ENCODE measurements around the gene MICU1.

GRCh38 chr10:72351479-72351878 is 274.4 kb downstream of the MICU1 start:
- TF ChIP-seq, protein P1, sequence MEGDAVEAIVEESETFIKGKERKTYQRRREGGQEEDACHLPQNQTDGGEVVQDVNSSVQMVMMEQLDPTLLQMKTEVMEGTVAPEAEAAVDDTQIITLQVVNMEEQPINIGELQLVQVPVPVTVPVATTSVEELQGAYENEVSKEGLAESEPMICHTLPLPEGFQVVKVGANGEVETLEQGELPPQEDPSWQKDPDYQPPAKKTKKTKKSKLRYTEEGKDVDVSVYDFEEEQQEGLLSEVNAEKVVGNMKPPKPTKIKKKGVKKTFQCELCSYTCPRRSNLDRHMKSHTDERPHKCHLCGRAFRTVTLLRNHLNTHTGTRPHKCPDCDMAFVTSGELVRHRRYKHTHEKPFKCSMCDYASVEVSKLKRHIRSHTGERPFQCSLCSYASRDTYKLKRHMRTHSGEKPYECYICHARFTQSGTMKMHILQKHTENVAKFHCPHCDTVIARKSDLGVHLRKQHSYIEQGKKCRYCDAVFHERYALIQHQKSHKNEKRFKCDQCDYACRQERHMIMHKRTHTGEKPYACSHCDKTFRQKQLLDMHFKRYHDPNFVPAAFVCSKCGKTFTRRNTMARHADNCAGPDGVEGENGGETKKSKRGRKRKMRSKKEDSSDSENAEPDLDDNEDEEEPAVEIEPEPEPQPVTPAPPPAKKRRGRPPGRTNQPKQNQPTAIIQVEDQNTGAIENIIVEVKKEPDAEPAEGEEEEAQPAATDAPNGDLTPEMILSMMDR (IDR thresholded peaks at IDR 0.05; ENCODE audit: low read depth, low read length, poor library complexity, severe bottlenecking) = no peak
- no peak for TF ChIP-seq EZH2phosphoT487 (IDR thresholded peaks at IDR 0.05; ENCODE audit: borderline replicate concordance, low read length)
